HG02571 (cell line): ENCODE results near the gene LRP10.
"Not testable (repeated sequence)": the region's sequence is repeated elsewhere in the genome, so short reads cannot be mapped to it uniquely, and the experiment has no call there.

Experiments
- ATAC-seq: cut with Tn5 transposase; IDR thresholded peaks from one replicate; pipeline ENCODE4 v1.9.1; 2021; ENCODE audit warnings: mild to moderate bottlenecking, moderate library complexity; ENCODE audit not compliant: unreplicated experiment

Gene LRP10

GRCh38 chr14:22871224-22872032 lies at the start of gene LRP10:
Gene LRP10, plus strand, starts transcription at chr14:22871740. Its CDS starts 564 bp downstream, at chr14:22872304.
- peak; percentile 75 for ATAC-seq

- ATAC-seq: no peak
These were observed 49.4 kb upstream of the LRP10 start for GRCh38 chr14:22822016-22822570.

- no peak for ATAC-seq
These were observed 48.9 kb upstream of the LRP10 start for GRCh38 chr14:22822571-22823098.

- ATAC-seq: no peak
These were observed 46.7 kb upstream of the LRP10 start for GRCh38 chr14:22824711-22825359.

- not testable (repeated sequence) for ATAC-seq
These were observed 42.4 kb upstream of the LRP10 start for GRCh38 chr14:22829076-22829660.

GRCh38 chr14:22829661-22830442 lies 41.7 kb upstream of the LRP10 start, which contains the start of gene MRPL52:
Gene MRPL52, plus strand, starts transcription at chr14:22829887. Its CDS starts 26 bp downstream, at chr14:22829913.
- ATAC-seq: peak; percentile 76

- ATAC-seq: no peak
These were observed 41.0 kb upstream of the LRP10 start for GRCh38 chr14:22830443-22831010.

- ATAC-seq: no peak
These were observed 36.0 kb upstream of the LRP10 start for GRCh38 chr14:22835505-22835904.

- no peak for ATAC-seq
These were observed 35.0 kb upstream of the LRP10 start, which contains the start of gene MMP14 for GRCh38 chr14:22836301-22837113. Gene MMP14, plus strand, starts transcription at chr14:22836585. Its CDS starts 233 bp downstream, at chr14:22836818.

- no peak for ATAC-seq
These were observed 34.3 kb upstream of the LRP10 start for GRCh38 chr14:22837114-22837749.

- no peak for ATAC-seq
These were observed 33.6 kb upstream of the LRP10 start for GRCh38 chr14:22837750-22838538.

- ATAC-seq: no peak
These were observed 32.9 kb upstream of the LRP10 start for GRCh38 chr14:22838631-22839041.

- ATAC-seq: no peak
These were observed 32.3 kb upstream of the LRP10 start for GRCh38 chr14:22839159-22839779.

GRCh38 chr14:22841311-22841710 lies 30.2 kb upstream of the LRP10 start:
- ATAC-seq: no peak

GRCh38 chr14:22841769-22842168 lies 29.8 kb upstream of the LRP10 start:
- no peak for ATAC-seq

GRCh38 chr14:22842211-22843122 lies 29.1 kb upstream of the LRP10 start:
- ATAC-seq: no peak
